ENCODE measurements around the gene AHRR. TPM values are rescaled to one million over a fixed set of nuclear protein-coding genes. Genes with fewer than 3 reads are reported as not detected.

AHRR gene
- total and polyA plus RNA-seq, 9 of the 15 experiments (the other 6 are each of a cell fraction or from before 2014, with no cell fraction given): 0.06 to 1.6 (median 0.75) TPM; not detected in 1

- TF ChIP-seq IRF9 (tag; IDR thresholded peaks at IDR 0.05) (no peak), MEF2A (IDR thresholded peaks at IDR 0.05; ENCODE audit: control insufficient read depth, low read depth, low read length) (no peak), IRF2 (CRISPR knock-in tag; IDR thresholded peaks at IDR 0.05) (no peak), SOX6 (IDR thresholded peaks at IDR 0.05) (no peak), ZNF347 (CRISPR knock-in tag; IDR thresholded peaks at IDR 0.05; ENCODE audit: low read depth) (no peak), ATF2 (CRISPR knock-in tag; IDR thresholded peaks at IDR 0.05) (no peak), CGGBP1 (CRISPR knock-in tag; IDR thresholded peaks at IDR 0.05) (no peak), ZNF224 (CRISPR knock-in tag; IDR thresholded peaks at IDR 0.05) (no peak), ZNF764 (CRISPR knock-in tag; IDR thresholded peaks at IDR 0.05; ENCODE audit: low read depth) (no peak), PTTG1 (tag; IDR thresholded peaks at IDR 0.05; ENCODE audit: low read depth) (no peak)
Observed at GRCh38 chr5:429453-430188, 108.1 kb downstream of the AHRR start (continued).
